ENCODE results near the gene VIPR2.

Gene VIPR2

GRCh38 chr7:159065852-159066480 lies 78.7 kb downstream of the VIPR2 start:
- Histone ChIP-seq H3K27ac (no peak overlapping the region), H3K36me3 (ENCODE audit: insufficient read depth) (no peaks in the 10 kb centered on the region), H4K20me1 (ENCODE audit: insufficient read depth) (no peaks in the 10 kb centered on the region), H3K4me3 (IDR thresholded peaks at IDR 0.05; ENCODE audit: insufficient read depth, low read depth, low read length) (no peak overlapping the region), H2AFZ (ENCODE audit: low read depth) (no peak overlapping the region), H3K79me2 (ENCODE audit: insufficient read depth, low read depth) (no peaks in the 10 kb centered on the region), H3K27me3 (ENCODE audit: insufficient read depth, low read depth) (no peaks in the 10 kb centered on the region), H3K9ac (no peak overlapping the region), H3K4me1 (ENCODE audit: low read depth, poor library complexity, severe bottlenecking) (no peaks in the 10 kb centered on the region), H3K4me2 (no peak overlapping the region)
- TF ChIP-seq CTCF (conservative IDR thresholded peaks at IDR 0.05; ENCODE audit: low read depth, low read length): no peak

GRCh38 chr7:159064816-159065510 lies 79.7 kb downstream of the VIPR2 start:
- H3K4me3 ChIP-seq (IDR thresholded peaks at IDR 0.05; ENCODE audit: insufficient read depth, low read depth, low read length): no peak overlapping the region
- H3K27me3 ChIP-seq (ENCODE audit: insufficient read depth, low read depth): no peaks in the 10 kb centered on the region
- H2AFZ ChIP-seq (ENCODE audit: low read depth): no peak overlapping the region
- no peaks in the 10 kb centered on the region for H4K20me1 ChIP-seq (ENCODE audit: insufficient read depth)
- H3K36me3 ChIP-seq (ENCODE audit: insufficient read depth): no peaks in the 10 kb centered on the region
- H3K4me2 ChIP-seq: no peak overlapping the region
- no peaks in the 10 kb centered on the region for H3K4me1 ChIP-seq (ENCODE audit: low read depth, poor library complexity, severe bottlenecking)
- TF ChIP-seq CTCF (conservative IDR thresholded peaks at IDR 0.05; ENCODE audit: low read depth, low read length): no peak
- H3K9ac ChIP-seq: no peak overlapping the region
- H3K27ac ChIP-seq: no peak overlapping the region
- H3K79me2 ChIP-seq (ENCODE audit: insufficient read depth, low read depth): no peaks in the 10 kb centered on the region

GRCh38 chr7:159064121-159064815 lies 80.4 kb downstream of the VIPR2 start:
- no peaks in the 10 kb centered on the region for H3K79me2 ChIP-seq (ENCODE audit: insufficient read depth, low read depth)
- H4K20me1 ChIP-seq (ENCODE audit: insufficient read depth): no peaks in the 10 kb centered on the region
- H3K9ac ChIP-seq: no peak overlapping the region
- no peaks in the 10 kb centered on the region for H3K4me1 ChIP-seq (ENCODE audit: low read depth, poor library complexity, severe bottlenecking)
- no peaks in the 10 kb centered on the region for H3K27me3 ChIP-seq (ENCODE audit: insufficient read depth, low read depth)
- H2AFZ ChIP-seq (ENCODE audit: low read depth): no peak overlapping the region
- H3K27ac ChIP-seq: no peak overlapping the region
- no peaks in the 10 kb centered on the region for H3K36me3 ChIP-seq (ENCODE audit: insufficient read depth)
- no peak overlapping the region for H3K4me3 ChIP-seq (IDR thresholded peaks at IDR 0.05; ENCODE audit: insufficient read depth, low read depth, low read length)
- H3K4me2 ChIP-seq: no peak overlapping the region
- TF ChIP-seq CTCF (conservative IDR thresholded peaks at IDR 0.05; ENCODE audit: low read depth, low read length): no peak

GRCh38 chr7:159063046-159063840 lies 81.4 kb downstream of the VIPR2 start:
- Histone ChIP-seq H3K9ac (no peak overlapping the region), H2AFZ (ENCODE audit: low read depth) (no peak overlapping the region), H3K79me2 (ENCODE audit: insufficient read depth, low read depth) (no peaks in the 10 kb centered on the region), H3K4me2 (no peak overlapping the region), H3K4me3 (IDR thresholded peaks at IDR 0.05; ENCODE audit: insufficient read depth, low read depth, low read length) (no peak overlapping the region), H3K27me3 (ENCODE audit: insufficient read depth, low read depth) (no peaks in the 10 kb centered on the region), H4K20me1 (ENCODE audit: insufficient read depth) (no peaks in the 10 kb centered on the region), H3K4me1 (ENCODE audit: low read depth, poor library complexity, severe bottlenecking) (no peaks in the 10 kb centered on the region), H3K27ac (no peak overlapping the region), H3K36me3 (ENCODE audit: insufficient read depth) (no peaks in the 10 kb centered on the region)
- no peak for TF ChIP-seq CTCF (conservative IDR thresholded peaks at IDR 0.05; ENCODE audit: low read depth, low read length)

Data from KMS-11 (cell line).